SU-DHL-6 (cell line): ENCODE results near the gene GAPDHS.

Source experiments
- CTCF ChIP-seq: fragments of 200-600 bp; sonication (generic); IDR thresholded peaks from one replicate; pipeline ENCODE4 v1.5.1; 2017; ENCODE audit warnings: antibody characterized with exemption, mild to moderate bottlenecking, low read length, moderate library complexity; ENCODE audit not compliant: insufficient read depth, poor library complexity, severe bottlenecking
- EZH2phosphoT487 ChIP-seq: fragments of 200-600 bp; sonication (generic), shearing (Covaris generic); conservative IDR thresholded peaks from 2 replicates; pipeline ENCODE4 v1.6.1; 2018; ENCODE audit warnings: mild to moderate bottlenecking, antibody characterized with exemption, low read length, moderate library complexity, mixed read lengths

- TF ChIP-seq CTCF (no peak), EZH2phosphoT487 (no peak)
Measured at GRCh38 chr19:35556846-35557538, 23.7 kb downstream of the GAPDHS start.
